IMR-90 (cell line): Measurements from ENCODE around the gene COG2. TPM values are rescaled to one million over a fixed set of nuclear protein-coding genes. Genes with fewer than 3 reads are reported as not detected.

Experiments
- ATAC-seq: fragments of 200-7000 bp; cut with Tn5 transposase; 2 replicates; pipeline ENCODE4 v1.9.1; 2020; ENCODE audit warnings: low read depth, mild to moderate bottlenecking, moderate library complexity
- BruUV-seq: library from RNA; stranded (reverse); fragments of 400-500 nt; replicated peaks from 2 replicates; lab custom pipeline; 2021; lab: Mats Ljungman, UMichigan
- CTCF ChIA-PET: fragments of 300-600 bp; formaldehyde crosslinking; extraction: SDS; loops from one replicate; lab custom pipeline; 2021; ENCODE audit warnings: antibody characterized with exemption; lab: Yijun Ruan, JAX
- POLR2A ChIA-PET: fragments of 300-600 bp; sonication (Branson Sonifier 250); formaldehyde crosslinking; loops from one replicate; lab custom pipeline; 2022; ENCODE audit warnings: antibody characterized with exemption; ENCODE audit not compliant: unreplicated experiment; lab: Charles Lee
- DNase-seq: peaks from one replicate; pipeline ENCODE4 v3.0.0; 2013
- H2AFZ ChIP-seq: replicated peaks from 2 replicates; pipeline ENCODE3; 2013; ENCODE audit warnings: low read length, mild to moderate bottlenecking; ENCODE audit not compliant: poor library complexity
- H2AK5ac ChIP-seq: 2 replicates; pipeline ENCODE4 v1.6.1; 2013; ENCODE audit warnings: low read depth, low read length, inconsistent platforms
- H2AK9ac ChIP-seq: replicated peaks from 2 replicates; pipeline ENCODE3; 2013; ENCODE audit warnings: mild to moderate bottlenecking, low read depth, low read length, moderate library complexity; ENCODE audit not compliant: poor library complexity
- H2BK120ac ChIP-seq: 2 replicates; pipeline ENCODE4 v1.6.1; 2013; ENCODE audit warnings: low read depth, low read length, inconsistent platforms
- H2BK15ac ChIP-seq: 3 replicates; pipeline ENCODE4 v1.6.1; 2013; ENCODE audit warnings: low read depth, low read length, inconsistent platforms
- H2BK20ac ChIP-seq: 2 replicates; pipeline ENCODE4 v1.6.1; 2013; ENCODE audit warnings: low read depth, mild to moderate bottlenecking, inconsistent platforms, low read length, moderate library complexity
- H2BK5ac ChIP-seq: 2 replicates; pipeline ENCODE4 v1.6.1; 2013; ENCODE audit warnings: mild to moderate bottlenecking, low read depth, low read length, inconsistent platforms; ENCODE audit not compliant: poor library complexity, severe bottlenecking
- H3K14ac ChIP-seq: replicated peaks from 2 replicates; pipeline ENCODE4 v1.6.1; 2013; ENCODE audit warnings: low read depth, low read length, inconsistent platforms
- H3K18ac ChIP-seq: 2 replicates; pipeline ENCODE4 v1.6.1; 2013; ENCODE audit warnings: low read depth, low read length, control low read depth
- H3K23ac ChIP-seq: 2 replicates; pipeline ENCODE4 v1.6.1; 2013; ENCODE audit warnings: low read depth, low read length, inconsistent platforms
- H3K27ac ChIP-seq: 2 replicates; pipeline ENCODE4 v1.5.1; 2013; ENCODE audit warnings: mild to moderate bottlenecking, control low read depth, low read length; ENCODE audit not compliant: insufficient read depth
- H3K27me3 ChIP-seq: 2 replicates; pipeline ENCODE4 v1.6.1; 2013; ENCODE audit warnings: low read length; ENCODE audit not compliant: control insufficient read depth, insufficient read depth
- H3K36me3 ChIP-seq: 2 replicates; pipeline ENCODE4 v1.6.1; 2013; ENCODE audit warnings: low read length, mixed read lengths; ENCODE audit not compliant: control insufficient read depth, insufficient read depth
- H3K4ac ChIP-seq: 2 replicates; pipeline ENCODE4 v1.6.1; 2013; ENCODE audit warnings: low read depth, low read length, inconsistent platforms
- H3K4me1 ChIP-seq: 2 replicates; pipeline ENCODE4 v1.6.1; 2013; ENCODE audit warnings: low read length, mixed read lengths; ENCODE audit not compliant: control insufficient read depth, insufficient read depth
- H3K4me2 ChIP-seq: 2 replicates; pipeline ENCODE4 v1.6.1; 2013; ENCODE audit warnings: low read depth, mild to moderate bottlenecking, control low read depth, low read length, moderate library complexity
- H3K4me3 ChIP-seq: 2 replicates; pipeline ENCODE4 v1.5.1; 2013; ENCODE audit warnings: low read depth, mild to moderate bottlenecking, control low read depth, low read length, moderate library complexity; ENCODE audit not compliant: insufficient read depth
- H3K56ac ChIP-seq: 2 replicates; pipeline ENCODE4 v1.6.1; 2013; ENCODE audit warnings: low read length, inconsistent platforms; ENCODE audit not compliant: insufficient read depth; ENCODE audit errors: extremely low read depth
- H3K79me1 ChIP-seq, 2 experiments: 2 replicates each; pipeline ENCODE4 v1.6.1; 2013; ENCODE audit warnings: low read length in 2 of 2, inconsistent platforms in 1 of 2, low read depth in 1 of 2
- H3K9ac ChIP-seq: 2 replicates; pipeline ENCODE4 v1.6.1; 2013; ENCODE audit warnings: low read depth, low read length, control low read depth
- H3K9me1 ChIP-seq: 2 replicates; pipeline ENCODE4 v1.6.1; 2013; ENCODE audit warnings: low read length, inconsistent platforms; ENCODE audit not compliant: insufficient read depth
- H3K9me3 ChIP-seq: 2 replicates; pipeline ENCODE4 v1.6.1; 2013; ENCODE audit warnings: low read length; ENCODE audit not compliant: control insufficient read depth, insufficient read depth
- H4K20me1 ChIP-seq: 2 replicates; pipeline ENCODE4 v1.6.1; 2013; ENCODE audit warnings: low read length, inconsistent platforms; ENCODE audit not compliant: insufficient read depth
- H4K5ac ChIP-seq: 2 replicates; pipeline ENCODE4 v1.6.1; 2013; ENCODE audit warnings: mild to moderate bottlenecking, low read depth, low read length, control low read depth
- H4K8ac ChIP-seq, 2 experiments: 2 replicates each; pipeline ENCODE4 v1.6.1; 2013; ENCODE audit warnings: low read depth in 2 of 2, low read length in 2 of 2, control low read depth in 1 of 2, inconsistent platforms in 1 of 2
- H4K91ac ChIP-seq: 2 replicates; pipeline ENCODE4 v1.6.1; 2013; ENCODE audit warnings: low read depth, low read length, inconsistent platforms; ENCODE audit not compliant: insufficient read depth
- BHLHE40 ChIP-seq: fragments of 150-350 bp; IDR thresholded peaks from 2 replicates; pipeline ENCODE4 v1.6.1; 2016; ENCODE audit warnings: mild to moderate bottlenecking, low read depth, low read length
- CEBPB ChIP-seq: IDR thresholded peaks from 2 replicates; pipeline ENCODE4 v1.6.1; 2012; ENCODE audit warnings: low read depth, low read length, improper control_type of control experiment
- CHD1 ChIP-seq: IDR thresholded peaks from 2 replicates; pipeline ENCODE4 v1.6.1; 2012; ENCODE audit warnings: low read depth, low read length, improper control_type of control experiment
- CTCF ChIP-seq: conservative IDR thresholded peaks from 2 replicates; pipeline ENCODE4 v1.5.1; 2012; ENCODE audit warnings: mild to moderate bottlenecking, low read depth, low read length, improper control_type of control experiment
- ELK1 ChIP-seq: fragments of 150-350 bp; IDR thresholded peaks from 2 replicates; pipeline ENCODE4 v1.6.1; 2016; ENCODE audit warnings: low read depth, mild to moderate bottlenecking, low read length, moderate library complexity, borderline replicate concordance
- FOS ChIP-seq: fragments of 150-350 bp; IDR thresholded peaks from 2 replicates; pipeline ENCODE4 v1.6.1; 2016; ENCODE audit warnings: low read depth, low read length
- MAFK ChIP-seq: IDR thresholded peaks from 2 replicates; pipeline ENCODE4 v1.6.1; 2012; ENCODE audit warnings: low read depth, low read length, improper control_type of control experiment
- MAZ ChIP-seq: IDR thresholded peaks from 2 replicates; pipeline ENCODE4 v1.6.1; 2012; ENCODE audit warnings: low read depth, mild to moderate bottlenecking, low read length, improper control_type of control experiment, moderate library complexity, borderline replicate concordance
- MXI1 ChIP-seq: IDR thresholded peaks from 2 replicates; pipeline ENCODE4 v1.6.1; 2012; ENCODE audit warnings: low read depth, mild to moderate bottlenecking, low read length, moderate library complexity, borderline replicate concordance
- NFE2L2 ChIP-seq: fragments of 150-350 bp; IDR thresholded peaks from 2 replicates; pipeline ENCODE4 v1.6.1; 2016; ENCODE audit warnings: low read depth, mild to moderate bottlenecking, low read length
- POLR2A ChIP-seq: IDR thresholded peaks from 2 replicates; pipeline ENCODE4 v1.6.1; 2012; ENCODE audit warnings: mild to moderate bottlenecking, low read depth, low read length
- RAD21 ChIP-seq: IDR thresholded peaks from 2 replicates; pipeline ENCODE4 v1.6.1; 2012; ENCODE audit warnings: low read length, improper control_type of control experiment
- RCOR1 ChIP-seq: IDR thresholded peaks from 2 replicates; pipeline ENCODE4 v1.6.1; 2012; ENCODE audit warnings: mild to moderate bottlenecking, low read length, improper control_type of control experiment; ENCODE audit not compliant: insufficient replicate concordance
- RFX5 ChIP-seq: IDR thresholded peaks from 2 replicates; pipeline ENCODE4 v1.8.0; 2012; ENCODE audit warnings: low read depth, mild to moderate bottlenecking, low read length, moderate library complexity
- SMC3 ChIP-seq: fragments of 150-350 bp; IDR thresholded peaks from 2 replicates; pipeline ENCODE4 v1.6.1; 2016; ENCODE audit warnings: low read depth, mild to moderate bottlenecking, antibody characterized with exemption, low read length, moderate library complexity
- WGBS, 2 experiments: methylation state at CpG; one replicate each; pipeline versions ENCODE4 v1.1.5 to v1.1.7; 2013; ENCODE audit warnings: missing lambda C conversion rate in 2 of 2; ENCODE audit not compliant: insufficient read length in 1 of 2; ENCODE audit errors: extremely low coverage in 2 of 2; 5-methylcytosine and 5-hydroxymethylcytosine counted together
- dilution Hi-C: fragments of 300-500 bp; cut with HindIII; formaldehyde crosslinking; loops from one replicate; pipeline ENCODE4 v1.14.3; 2018; ENCODE audit warnings: low sequenced_read_pairs; ENCODE audit not compliant: unreplicated experiment
- in situ Hi-C: fragments of 300-500 bp; cut with MboI; formaldehyde crosslinking; loops from 3 replicates; pipeline ENCODE4 v1.14.3; 2019; ENCODE audit warnings: low sequenced_read_pairs, inconsistent platforms, mixed read lengths
- intact Hi-C: fragments of 100-400 bp; cut with micrococcal nuclease; formaldehyde crosslinking; loops from 2 replicates; pipeline ENCODE4 v1.10.0; 2022
- polyA plus RNA-seq, 3 experiments: library from polyadenylated mRNA; depleted of rRNA; stranded (reverse); fragments of >200 nt; gene quantifications; 2 replicates each; pipeline ENCODE4 v1.2.3, GENCODE V29; 2012; ENCODE audit warnings: low replicate concordance in 1 of 3
- total RNA-seq: library from RNA; depleted of rRNA; stranded (reverse); fragments of >200 nt; gene quantifications from 2 replicates; pipeline ENCODE4 v1.2.3, GENCODE V29; 2012
- TF ChIP-seq, protein P1 (sequence below): fragments of 150-350 bp; IDR thresholded peaks from 2 replicates; pipeline ENCODE4 v1.6.1; 2017; ENCODE audit warnings: mild to moderate bottlenecking, antibody characterized with exemption, low read length, low read depth

COG2 gene
- total and polyA plus RNA-seq, 2 of the 4 experiments (the other 2 are of a cell fraction): 9.1 to 16.7 TPM

DNA sequence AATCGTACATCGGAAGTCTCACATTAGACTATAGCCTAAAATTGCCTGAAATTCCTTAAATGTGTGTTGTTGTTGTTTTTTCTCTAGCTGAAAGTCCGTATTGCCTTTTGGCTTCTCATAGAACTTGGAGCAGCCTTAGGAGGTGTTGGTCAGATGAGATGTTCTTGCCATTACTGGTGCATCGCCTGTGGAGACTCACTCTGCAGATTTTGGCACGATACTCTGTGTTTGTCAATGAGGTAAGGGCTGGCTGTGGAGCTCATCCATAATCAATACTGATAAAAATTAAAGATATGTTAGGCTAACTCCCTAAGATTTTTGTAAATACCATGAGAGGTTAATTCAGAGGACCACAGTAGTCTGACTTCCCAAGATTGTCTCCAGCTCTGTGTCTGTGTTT is 42.7 kb downstream of the COG2 start:
- dilution Hi-C loops: no loop called here
- Histone ChIP-seq H3K36me3 (peaks cover 30% of the 10 kb centered on the region), H2AK9ac (no peak overlapping the region), H3K4ac (no peak overlapping the region), H3K14ac (no peak overlapping the region), H3K4me3 (no peak overlapping the region), H3K56ac (no peak overlapping the region), H4K8ac (no peak overlapping the region), H3K18ac (no peak overlapping the region), H2AFZ (no peak overlapping the region), H4K20me1 (0 out of 2 replicates have a peak, but pooled peaks cover 3% of the 10 kb centered on the region), H3K27me3 (no peaks in the 10 kb centered on the region), H4K91ac (no peak overlapping the region), H3K4me2 (no peak overlapping the region), H4K5ac (no peak overlapping the region), H2BK15ac (no peak overlapping the region), H2BK20ac (no peak overlapping the region), H3K9ac (no peak overlapping the region), H2BK120ac (no peak overlapping the region), H3K23ac (no peak overlapping the region), H3K9me3 (no peaks in the 10 kb centered on the region), H2BK5ac (no peak overlapping the region), H3K4me1 (peaks cover 10% of the 10 kb centered on the region), H3K9me1 (peaks cover 8% of the 10 kb centered on the region; the same call in 1 of the 2 replicates), H3K79me1 (peaks cover 4% of the 10 kb centered on the region in 2 experiments; a peak in 1 of 4 replicates), H3K27ac (no peak overlapping the region), H2AK5ac (no peak overlapping the region)
- DNase-seq (no peak), ATAC-seq (no peak)
- ChIA-PET POLR2A (no interaction called here), CTCF (no interaction called here)
- no TSS peak for BruUV-seq
- TF ChIP-seq BHLHE40: no peak
- TF ChIP-seq MAFK: no peak
- no peak for TF ChIP-seq NFE2L2
- TF ChIP-seq CEBPB: no peak
- TF ChIP-seq RAD21: no peak
- TF ChIP-seq FOS: no peak
- TF ChIP-seq POLR2A: no peak
- TF ChIP-seq, protein P1, sequence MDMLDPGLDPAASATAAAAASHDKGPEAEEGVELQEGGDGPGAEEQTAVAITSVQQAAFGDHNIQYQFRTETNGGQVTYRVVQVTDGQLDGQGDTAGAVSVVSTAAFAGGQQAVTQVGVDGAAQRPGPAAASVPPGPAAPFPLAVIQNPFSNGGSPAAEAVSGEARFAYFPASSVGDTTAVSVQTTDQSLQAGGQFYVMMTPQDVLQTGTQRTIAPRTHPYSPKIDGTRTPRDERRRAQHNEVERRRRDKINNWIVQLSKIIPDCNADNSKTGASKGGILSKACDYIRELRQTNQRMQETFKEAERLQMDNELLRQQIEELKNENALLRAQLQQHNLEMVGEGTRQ: no peak
- TF ChIP-seq CHD1: no peak
- TF ChIP-seq RFX5: no peak
- TF ChIP-seq CTCF: no peak
- TF ChIP-seq MAZ: no peak
- no peak for TF ChIP-seq ELK1
- TF ChIP-seq SMC3: no peak
- no peak for TF ChIP-seq RCOR1
- TF ChIP-seq MXI1: no peak
- intact Hi-C loops: no loop called here
- no CpG with 5 or more reads among the region's 5 CpGs for WGBS, 2 experiments
- in situ Hi-C loops: no loop called here
